HCT116 (cell line): ENCODE results near the gene HOXA2. TPM values are rescaled to one million over a fixed set of nuclear protein-coding genes. Genes with fewer than 3 reads are reported as not detected.

ENCODE experiments used
- ATAC-seq: fragments of 200-7000 bp; cut with Tn5 transposase; 2 replicates; pipeline ENCODE4 v1.9.1; 2020; ENCODE audit warnings: mild to moderate bottlenecking, moderate library complexity
- BruUV-seq: library from RNA; stranded (reverse); fragments of 400-500 nt; replicated peaks from 2 replicates; lab custom pipeline; 2021; lab: Mats Ljungman, UMichigan
- CTCF ChIA-PET: fragments of 300-600 bp; sonication (Branson Sonifier 250); formaldehyde crosslinking; loops from one replicate; lab custom pipeline; 2021; ENCODE audit warnings: antibody characterized with exemption; lab: Charles Lee
- POLR2A ChIA-PET: fragments of 300-600, 350-600 bp; sonication (Branson Sonifier 250); formaldehyde crosslinking; loops from one replicate; lab custom pipeline; 2021; ENCODE audit warnings: antibody characterized with exemption; lab: Charles Lee
- RAD21 ChIA-PET, 2 experiments: fragments of 300-600 bp; sonication (Branson Sonifier 250); formaldehyde crosslinking; loops; one replicate each; lab custom pipeline; 2023; ENCODE audit warnings: low total read pairs in 2 of 2; ENCODE audit not compliant: uncharacterized antibody in 2 of 2, unreplicated experiment in 2 of 2, low non-redundant PET in 1 of 2; lab: Charles Lee
- DNase-seq: peaks from one replicate; pipeline ENCODE4 v3.0.0-alpha.2; 2010; ENCODE audit warnings: low read depth, low spot score
- H2AFZ ChIP-seq: fragments of 200-600 bp; shearing (Covaris generic), sonication (generic); 2 replicates; pipeline ENCODE4 v1.6.1; 2017; ENCODE audit warnings: low read depth, mixed run types, mixed read lengths, antibody characterized with exemption, low read length; ENCODE audit not compliant: poor library complexity, severe bottlenecking
- H3K27ac ChIP-seq: 2 replicates; pipeline ENCODE4 v1.5.1; 2012; ENCODE audit warnings: low read depth, low read length
- H3K27me3 ChIP-seq: fragments of 200-600 bp; sonication (generic); 2 replicates; pipeline ENCODE4 v1.6.1; 2016; ENCODE audit warnings: mixed run types, low read length, mixed read lengths; ENCODE audit not compliant: insufficient read depth
- H3K36me3 ChIP-seq, 2 experiments: fragments of 200-500 bp in 1 of 2; fragments of 200-600 bp in 1 of 2; sonication (Bioruptor generic) in 1 of 2; sonication (generic) in 1 of 2; 2 replicates each; pipeline versions ENCODE4 v1.5.1 to v1.6.1; 2014 to 2016; ENCODE audit warnings: low read length in 2 of 2, inconsistent platforms in 1 of 2, mixed read lengths in 1 of 2, mixed run types in 1 of 2; ENCODE audit not compliant: insufficient read depth in 2 of 2, control insufficient read depth in 1 of 2
- H3K4me1 ChIP-seq, 2 experiments: fragments of 200-600 bp in 1 of 2; sonication (generic) in 1 of 2; 2 replicates each; pipeline versions ENCODE4 v1.5.1 to v1.6.1; 2012 to 2017; ENCODE audit warnings: low read length in 2 of 2, inconsistent platforms in 1 of 2, mild to moderate bottlenecking in 1 of 2, mixed read lengths in 1 of 2, mixed run types in 1 of 2, moderate library complexity in 1 of 2; ENCODE audit not compliant: insufficient read depth in 2 of 2, control insufficient read depth in 1 of 2
- H3K4me2 ChIP-seq: fragments of 200-600 bp; sonication (generic); 2 replicates; pipeline ENCODE4 v1.6.1; 2017; ENCODE audit warnings: mixed run types, low read length, mixed read lengths
- H3K4me3 ChIP-seq, 2 experiments: fragments of 200-600 bp in 1 of 2; sonication (generic) in 1 of 2; replicated peaks in 1 of 2; 2 replicates each; pipeline ENCODE4 v1.5.1; 2011 to 2016; ENCODE audit warnings: low read length in 2 of 2, control low read depth in 1 of 2, low read depth in 1 of 2, mild to moderate bottlenecking in 1 of 2, mixed read lengths in 1 of 2, mixed run types in 1 of 2
- H3K79me2 ChIP-seq: fragments of 200-600 bp; sonication (generic); 2 replicates; pipeline ENCODE4 v1.6.1; 2017; ENCODE audit warnings: mild to moderate bottlenecking, mixed run types, low read length, moderate library complexity, mixed read lengths; ENCODE audit not compliant: insufficient read depth
- H3K9ac ChIP-seq: fragments of 200-600 bp; sonication (generic); 2 replicates; pipeline ENCODE4 v1.6.1; 2016; ENCODE audit warnings: low read length, mixed read lengths
- H3K9me2 ChIP-seq: fragments of 200-600 bp; sonication (generic), shearing (Covaris generic); 2 replicates; pipeline ENCODE4 v1.6.1; 2017; ENCODE audit warnings: mixed run types, mild to moderate bottlenecking, moderate library complexity; ENCODE audit not compliant: insufficient read depth
- H3K9me3 ChIP-seq, 2 experiments: fragments of 200-500 bp in 1 of 2; fragments of 200-600 bp in 1 of 2; sonication (Bioruptor generic) in 1 of 2; sonication (generic) in 1 of 2; 2 replicates each; pipeline ENCODE4 v1.6.1; 2014 to 2017; ENCODE audit warnings: low read length in 2 of 2, mixed read lengths in 2 of 2, inconsistent platforms in 1 of 2, low read depth in 1 of 2, mild to moderate bottlenecking in 1 of 2, mixed run types in 1 of 2, moderate library complexity in 1 of 2; ENCODE audit not compliant: control insufficient read depth in 1 of 2, insufficient read depth in 1 of 2
- H4K20me1 ChIP-seq: fragments of 200-600 bp; sonication (generic), shearing (Covaris generic); 2 replicates; pipeline ENCODE4 v1.6.1; 2017; ENCODE audit warnings: mixed run types, mild to moderate bottlenecking, moderate library complexity; ENCODE audit not compliant: insufficient read depth
- ATF3 ChIP-seq: IDR thresholded peaks from 2 replicates; pipeline ENCODE4 v1.6.1; 2012
- CBX3 ChIP-seq: IDR thresholded peaks from 2 replicates; pipeline ENCODE4 v1.6.1; 2012; ENCODE audit warnings: low read depth
- CEBPB ChIP-seq: IDR thresholded peaks from 2 replicates; pipeline ENCODE4 v1.6.1; 2012; ENCODE audit warnings: low read depth
- EGR1 ChIP-seq: IDR thresholded peaks from 2 replicates; pipeline ENCODE4 v1.6.1; 2012; ENCODE audit warnings: low read depth
- ELF1 ChIP-seq: IDR thresholded peaks from 2 replicates; pipeline ENCODE4 v1.6.1; 2012; ENCODE audit warnings: low read depth, borderline replicate concordance
- EZH2 ChIP-seq: fragments of 200-600 bp; sonication (generic); IDR thresholded peaks from 2 replicates; pipeline ENCODE4 v1.6.1; 2017; ENCODE audit warnings: antibody characterized with exemption, mixed run types
- EZH2phosphoT487 ChIP-seq: fragments of 200-600 bp; IDR thresholded peaks from 2 replicates; pipeline ENCODE4 v1.6.1; 2018; ENCODE audit warnings: antibody characterized with exemption, borderline replicate concordance
- FOSL1 ChIP-seq: IDR thresholded peaks from 2 replicates; pipeline ENCODE4 v1.6.1; 2012; ENCODE audit warnings: low read depth
- JUND ChIP-seq: IDR thresholded peaks from 2 replicates; pipeline ENCODE4 v1.6.1; 2012
- MAX ChIP-seq: IDR thresholded peaks from 2 replicates; pipeline ENCODE4 v1.6.1; 2012
- POLR2A ChIP-seq: IDR thresholded peaks from 2 replicates; pipeline ENCODE4 v1.7.0; 2011; ENCODE audit warnings: borderline replicate concordance; ENCODE audit not compliant: insufficient read depth, insufficient read length; ENCODE audit errors: extremely low read depth
- POLR2AphosphoS5 ChIP-seq: IDR thresholded peaks from 2 replicates; pipeline ENCODE4 v1.6.1; 2011; ENCODE audit warnings: mild to moderate bottlenecking, low read depth, low read length, moderate library complexity
- SIN3A ChIP-seq: IDR thresholded peaks from 2 replicates; pipeline ENCODE4 v1.6.1; 2012; ENCODE audit warnings: low read depth
- SP1 ChIP-seq: IDR thresholded peaks from 2 replicates; pipeline ENCODE4 v1.6.1; 2012; ENCODE audit warnings: low read depth
- SRF ChIP-seq: IDR thresholded peaks from 2 replicates; pipeline ENCODE4 v1.6.1; 2012; ENCODE audit warnings: low read depth
- TCF7L2 ChIP-seq: IDR thresholded peaks from 2 replicates; pipeline ENCODE4 v1.7.0; 2011; ENCODE audit warnings: borderline replicate concordance, inconsistent platforms; ENCODE audit not compliant: insufficient read depth, insufficient read length; ENCODE audit errors: extremely low read depth
- YY1 ChIP-seq: IDR thresholded peaks from 2 replicates; pipeline ENCODE4 v1.6.1; 2011; ENCODE audit warnings: low read length, low read depth, moderate library complexity, mild to moderate bottlenecking; ENCODE audit not compliant: insufficient replicate concordance; ENCODE audit errors: extremely low read depth
- ZBTB33 ChIP-seq: IDR thresholded peaks from 2 replicates; pipeline ENCODE4 v1.6.1; 2011; ENCODE audit warnings: mild to moderate bottlenecking, low read length, moderate library complexity; ENCODE audit not compliant: insufficient replicate concordance; ENCODE audit errors: extremely low read depth
- ZFX ChIP-seq: fragments of 450-650 bp; IDR thresholded peaks from 2 replicates; pipeline ENCODE4 v1.6.1; 2017
- ZNF274 ChIP-seq: fragments of 200-500 bp; sonication (Bioruptor generic); IDR thresholded peaks from 2 replicates; pipeline ENCODE4 v1.6.1; 2014; ENCODE audit warnings: mild to moderate bottlenecking, low read depth, low read length, inconsistent platforms
- intact Hi-C: fragments of 100-400 bp; cut with micrococcal nuclease; formaldehyde crosslinking; loops from 2 replicates; pipeline ENCODE4 v1.10.0; 2022
- total RNA-seq: library from RNA; stranded (reverse); gene quantifications from one replicate; pipeline ENCODE4 v1.2.1, GENCODE V29; 2021; ENCODE audit not compliant: unreplicated experiment
- TF ChIP-seq, protein P1 (sequence below): IDR thresholded peaks from 2 replicates; pipeline ENCODE4 v1.6.1; 2012; ENCODE audit warnings: low read depth

The HOXA2 gene
- total RNA-seq, 1 experiment from 2014 or later, result 0.57 TPM

GRCh38 chr7:27130540-27131389 is 28.3 kb upstream of the HOXA2 start, which contains the start of gene HOXA4:
Gene HOXA4 (minus strand): TSS chr7:27130757. CDS start chr7:27130733, 24 bp downstream.
- Histone ChIP-seq H3K4me1 (peaks cover 31 to 75% of the 10 kb centered on the region in 2 experiments), H3K9ac (peak within 1 kb of the TSS; percentile 71), H3K27me3 (peaks cover 24% of the 10 kb centered on the region), H3K4me2 (peak within 1 kb of the TSS; percentile 91), H2AFZ (no peak within 1 kb of the TSS), H3K9me3 (no peaks in the 10 kb centered on the region), H3K9me2 (no peaks in the 10 kb centered on the region), H3K36me3 (no peaks in the 10 kb centered on the region), H3K27ac (peak within 1 kb of the TSS; percentile 61; the same call in 1 of the 2 replicates), H3K4me3 (peak within 1 kb of the TSS; percentile 55 to 64), H3K79me2 (no peaks in the 10 kb centered on the region), H4K20me1 (no peaks in the 10 kb centered on the region)
- ATAC-seq, result peak; percentile 91
- no peak for DNase-seq
- TSS peak; percentile 88 for BruUV-seq
- CTCF ChIA-PET, result interaction anchor here (1.6 kb wide), 1 partner anchor 444 kb away, joined by 3 read pairs; no protein-coding TSS in a partner anchor
- intact Hi-C loops, result loop anchor here (2.0 kb wide), 1 partner anchor 16 kb away; no protein-coding TSS in a partner anchor
- RAD21 ChIA-PET, result no interaction called here
- POLR2A ChIA-PET, result interaction anchor here (0.7 to 1.5 kb wide), 5 partner anchors 15 to 417 kb away, joined by 3 to 5 read pairs (median 3); no protein-coding TSS in a partner anchor
- no peak for TF ChIP-seq FOSL1
- TF ChIP-seq CEBPB, result no peak
- no peak for TF ChIP-seq EGR1
- TF ChIP-seq SP1, result peak; percentile 84
- TF ChIP-seq CBX3, result no peak
- peak; percentile 23; the same call in 1 of the 2 replicates for TF ChIP-seq ZFX
- no peak for TF ChIP-seq ZNF274
- peak; percentile 43 for TF ChIP-seq YY1
- TF ChIP-seq SRF, result no peak
- TF ChIP-seq POLR2A, result peak; percentile 63
- TF ChIP-seq POLR2AphosphoS5, result peak; percentile 58; the same call in 1 of the 2 replicates
- no peak for TF ChIP-seq EZH2phosphoT487
- TF ChIP-seq SIN3A, result peak; percentile 34; the same call in 1 of the 2 replicates
- TF ChIP-seq EZH2, result no peak
- TF ChIP-seq, protein P1, sequence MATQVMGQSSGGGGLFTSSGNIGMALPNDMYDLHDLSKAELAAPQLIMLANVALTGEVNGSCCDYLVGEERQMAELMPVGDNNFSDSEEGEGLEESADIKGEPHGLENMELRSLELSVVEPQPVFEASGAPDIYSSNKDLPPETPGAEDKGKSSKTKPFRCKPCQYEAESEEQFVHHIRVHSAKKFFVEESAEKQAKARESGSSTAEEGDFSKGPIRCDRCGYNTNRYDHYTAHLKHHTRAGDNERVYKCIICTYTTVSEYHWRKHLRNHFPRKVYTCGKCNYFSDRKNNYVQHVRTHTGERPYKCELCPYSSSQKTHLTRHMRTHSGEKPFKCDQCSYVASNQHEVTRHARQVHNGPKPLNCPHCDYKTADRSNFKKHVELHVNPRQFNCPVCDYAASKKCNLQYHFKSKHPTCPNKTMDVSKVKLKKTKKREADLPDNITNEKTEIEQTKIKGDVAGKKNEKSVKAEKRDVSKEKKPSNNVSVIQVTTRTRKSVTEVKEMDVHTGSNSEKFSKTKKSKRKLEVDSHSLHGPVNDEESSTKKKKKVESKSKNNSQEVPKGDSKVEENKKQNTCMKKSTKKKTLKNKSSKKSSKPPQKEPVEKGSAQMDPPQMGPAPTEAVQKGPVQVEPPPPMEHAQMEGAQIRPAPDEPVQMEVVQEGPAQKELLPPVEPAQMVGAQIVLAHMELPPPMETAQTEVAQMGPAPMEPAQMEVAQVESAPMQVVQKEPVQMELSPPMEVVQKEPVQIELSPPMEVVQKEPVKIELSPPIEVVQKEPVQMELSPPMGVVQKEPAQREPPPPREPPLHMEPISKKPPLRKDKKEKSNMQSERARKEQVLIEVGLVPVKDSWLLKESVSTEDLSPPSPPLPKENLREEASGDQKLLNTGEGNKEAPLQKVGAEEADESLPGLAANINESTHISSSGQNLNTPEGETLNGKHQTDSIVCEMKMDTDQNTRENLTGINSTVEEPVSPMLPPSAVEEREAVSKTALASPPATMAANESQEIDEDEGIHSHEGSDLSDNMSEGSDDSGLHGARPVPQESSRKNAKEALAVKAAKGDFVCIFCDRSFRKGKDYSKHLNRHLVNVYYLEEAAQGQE, result no peak
- TF ChIP-seq ELF1, result peak; percentile 80
- TF ChIP-seq ATF3, result no peak
- TF ChIP-seq ZBTB33, result no peak
- TF ChIP-seq MAX, result peak; percentile 84
- no peak for TF ChIP-seq JUND
- peak; percentile 41 for TF ChIP-seq TCF7L2
